Glutamatergic neuron (in vitro differentiated cells): ENCODE data around the gene MAK. TPM values are rescaled to one million over a fixed set of nuclear protein-coding genes. Genes with fewer than 3 reads are reported as not detected.
A peak's percentile ranks its signal among the peaks of the same experiment; 100 is the strongest.
"Not testable (repeated sequence)": the region's sequence is repeated elsewhere in the genome, so short reads cannot be mapped to it uniquely, and the experiment has no call there.

ENCODE experiments used
- DNase-seq: peaks from one replicate; pipeline ENCODE4 v3.0.0; 2022
- H3K27ac Mint-ChIP-seq: one replicate; pipeline ENCODE4 v1.8.0; 2020; ENCODE audit warnings: mild to moderate bottlenecking, mixed read lengths, inconsistent platforms; ENCODE audit not compliant: unreplicated experiment
- H3K27me3 Mint-ChIP-seq: one replicate; pipeline ENCODE4 v1.8.0; 2020; ENCODE audit warnings: mild to moderate bottlenecking, moderate library complexity, mixed read lengths, inconsistent platforms; ENCODE audit not compliant: unreplicated experiment
- H3K36me3 Mint-ChIP-seq: one replicate; pipeline ENCODE4 v1.8.0; 2020; ENCODE audit warnings: mild to moderate bottlenecking, mixed read lengths, inconsistent platforms; ENCODE audit not compliant: unreplicated experiment
- H3K4me1 Mint-ChIP-seq: one replicate; pipeline ENCODE4 v1.8.0; 2020; ENCODE audit warnings: mild to moderate bottlenecking, low read depth, mixed read lengths, inconsistent platforms; ENCODE audit not compliant: unreplicated experiment
- H3K4me3 Mint-ChIP-seq: one replicate; pipeline ENCODE4 v1.8.0; 2020; ENCODE audit warnings: mild to moderate bottlenecking, mixed read lengths, inconsistent platforms; ENCODE audit not compliant: unreplicated experiment
- H3K9me3 Mint-ChIP-seq: one replicate; pipeline ENCODE4 v1.8.0; 2020; ENCODE audit warnings: mild to moderate bottlenecking, moderate library complexity, mixed read lengths, inconsistent platforms; ENCODE audit not compliant: unreplicated experiment
- CTCF ChIP-seq: fragments of 200-600 bp; sonication (generic); IDR thresholded peaks from one replicate; pipeline ENCODE4 v1.5.0; 2021; ENCODE audit not compliant: partially characterized antibody, unreplicated experiment
- total RNA-seq: library from RNA; stranded (reverse); fragmentation: NEBNext Ultra II Directional; extraction: Animal tissue kit (Norgen Biotek cat#: 25700); gene quantifications from one replicate; pipeline ENCODE4 v1.2.1, GENCODE V29; 2021; ENCODE audit not compliant: unreplicated experiment

MAK gene
- total RNA-seq, 1 donor from 2014 or later, result not detected

GRCh38 chr6:10769419-10769818, 68.9 kb downstream of the MAK start:
- Mint-ChIP-seq H3K9me3 (peaks cover 1% of the 10 kb centered on the region), H3K36me3 (no peaks in the 10 kb centered on the region), H3K27me3 (no peaks in the 10 kb centered on the region), H3K4me1 (no peaks in the 10 kb centered on the region), H3K4me3 (no peak overlapping the region), H3K27ac (no peak overlapping the region)
- no peak for TF ChIP-seq CTCF
- DNase-seq, result no peak

DNA sequence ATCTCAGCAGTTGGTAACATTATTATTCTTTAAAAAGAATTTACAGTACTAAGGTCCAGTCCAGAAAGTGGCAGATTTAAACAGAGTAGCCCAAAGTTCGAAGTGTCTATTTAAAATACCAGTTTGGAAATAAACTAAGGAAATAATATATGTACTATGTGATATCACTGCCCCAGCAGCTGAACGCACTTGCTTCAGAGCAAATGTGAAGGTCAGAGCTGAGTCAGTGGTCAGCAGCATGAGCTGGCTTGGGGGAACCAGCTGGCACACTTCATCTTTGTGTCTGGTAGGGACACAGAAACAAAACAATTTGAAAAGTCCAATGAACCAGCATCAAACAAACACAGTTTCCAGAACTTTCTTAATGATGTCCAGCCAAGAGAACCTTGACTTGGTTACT, 75.3 kb downstream of the MAK start:
- H3K9me3 Mint-ChIP-seq, result peaks cover 4% of the 10 kb centered on the region
- no peaks in the 10 kb centered on the region for H3K36me3 Mint-ChIP-seq
- DNase-seq, result no peak
- H3K4me1 Mint-ChIP-seq, result peaks cover 16% of the 10 kb centered on the region
- no peak for TF ChIP-seq CTCF
- no peak overlapping the region for H3K4me3 Mint-ChIP-seq
- no peaks in the 10 kb centered on the region for H3K27me3 Mint-ChIP-seq
- no peak overlapping the region for H3K27ac Mint-ChIP-seq

DNA sequence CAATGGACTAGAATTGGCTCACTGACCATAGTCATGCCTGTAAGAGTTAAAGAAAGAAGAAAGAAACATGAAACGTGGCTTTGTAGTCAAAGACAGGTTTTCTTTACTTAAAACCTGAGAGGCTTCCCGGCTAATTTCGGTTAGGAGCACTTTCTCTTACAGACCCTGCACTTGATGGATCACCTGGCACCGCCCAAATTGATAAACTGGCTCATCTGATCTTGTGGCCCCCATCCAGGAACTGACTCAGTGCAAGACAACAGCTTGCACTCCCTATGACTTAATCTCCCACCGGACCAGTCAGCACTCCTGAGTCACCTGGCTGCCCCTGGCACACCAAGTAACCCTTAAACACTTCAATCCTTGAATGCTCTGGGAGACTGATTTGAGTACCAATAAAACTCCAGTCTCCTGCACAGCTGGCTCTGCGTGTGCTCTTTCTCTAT, 78.4 kb downstream of the MAK start:
- Mint-ChIP-seq H3K27ac (peak overlapping the region; percentile 69), H3K27me3 (peaks cover 5% of the 10 kb centered on the region), H3K9me3 (peaks cover 6% of the 10 kb centered on the region), H3K4me1 (peaks cover 20% of the 10 kb centered on the region), H3K4me3 (peak overlapping the region; percentile 21), H3K36me3 (no peaks in the 10 kb centered on the region)
- no peak for TF ChIP-seq CTCF
- DNase-seq, result no peak

- Mint-ChIP-seq H3K27ac (peak overlapping the region; percentile 69), H3K4me3 (no peak overlapping the region), H3K36me3 (no peaks in the 10 kb centered on the region), H3K9me3 (peaks cover 6% of the 10 kb centered on the region), H3K27me3 (peaks cover 5% of the 10 kb centered on the region), H3K4me1 (peaks cover 21% of the 10 kb centered on the region)
- no peak for DNase-seq
- TF ChIP-seq CTCF, result peak; percentile 75
Observed at GRCh38 chr6:10759312-10759839, 79.0 kb downstream of the MAK start.

DNA sequence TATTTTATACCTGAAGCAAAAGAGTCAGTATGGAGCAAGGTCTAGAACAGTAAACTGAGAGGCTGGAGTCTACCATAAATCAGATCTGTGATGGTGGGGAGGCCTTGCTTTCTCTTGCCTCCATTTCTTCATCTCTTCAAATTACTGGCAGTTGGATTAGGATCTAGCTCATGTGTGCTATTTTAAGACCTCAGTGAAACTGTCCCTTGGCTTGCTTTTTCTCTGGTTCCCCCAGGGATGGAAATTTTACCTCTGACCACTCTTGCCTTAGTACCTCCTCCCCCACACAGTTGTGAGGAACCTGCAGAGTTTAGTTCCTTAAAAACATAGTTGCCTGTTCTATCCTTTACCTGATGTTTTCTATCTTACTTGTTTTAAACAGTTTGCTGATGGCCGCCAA, 82.3 kb downstream of the MAK start:
- Mint-ChIP-seq H3K27ac (no peak overlapping the region), H3K36me3 (peaks cover 7% of the 10 kb centered on the region), H3K27me3 (peaks cover 5% of the 10 kb centered on the region), H3K4me1 (peaks cover 21% of the 10 kb centered on the region), H3K9me3 (peaks cover 6% of the 10 kb centered on the region), H3K4me3 (no peak overlapping the region)
- no peak for TF ChIP-seq CTCF
- no peak for DNase-seq

DNA sequence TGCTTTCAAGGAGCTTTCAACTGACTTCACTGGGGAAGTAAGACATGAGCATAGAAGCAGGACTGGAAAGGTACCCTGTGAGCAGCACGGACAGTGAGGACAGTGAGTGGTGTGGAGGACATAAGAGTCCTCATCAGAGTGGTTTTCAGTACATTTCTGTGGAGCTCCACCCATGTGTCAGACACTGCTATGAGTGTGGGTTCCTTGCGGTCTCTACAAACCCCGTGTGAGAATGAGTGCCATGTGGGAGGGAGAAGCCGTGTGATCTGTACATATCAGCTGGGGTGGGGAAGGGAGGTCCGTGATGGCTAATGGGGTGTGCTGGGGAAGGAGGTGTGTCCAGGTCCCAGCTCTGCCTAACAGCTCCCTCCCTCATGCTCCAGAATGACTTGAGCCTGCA, 86.6 kb downstream of the MAK start:
- not testable (repeated sequence) for H3K9me3 Mint-ChIP-seq, H3K27me3 Mint-ChIP-seq, H3K4me3 Mint-ChIP-seq, DNase-seq, H3K27ac Mint-ChIP-seq, H3K36me3 Mint-ChIP-seq
- peaks cover 14% of the 10 kb centered on the region for H3K4me1 Mint-ChIP-seq

DNA sequence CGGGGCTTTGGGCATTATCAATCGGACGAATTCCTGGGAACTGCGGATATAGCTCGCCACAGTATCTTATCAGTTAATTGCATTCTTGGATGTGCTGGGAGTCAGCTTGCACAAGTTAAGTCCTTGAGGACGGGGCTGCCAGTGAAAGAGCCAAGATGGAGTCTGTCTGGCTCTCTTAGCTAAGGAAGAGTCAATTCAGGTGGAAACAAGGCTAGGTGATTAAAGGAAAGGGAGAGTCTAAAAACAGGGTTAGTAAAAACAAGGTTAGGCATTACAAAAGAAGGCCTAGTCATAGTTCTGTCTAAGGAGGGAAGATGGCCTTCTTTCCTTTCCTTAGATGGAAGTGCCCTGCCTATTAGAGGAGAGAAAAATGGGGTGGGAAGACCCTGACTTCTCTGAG, 87.8 kb downstream of the MAK start:
- not testable (repeated sequence) for H3K27me3 Mint-ChIP-seq, H3K9me3 Mint-ChIP-seq, DNase-seq, H3K36me3 Mint-ChIP-seq, H3K4me3 Mint-ChIP-seq, H3K27ac Mint-ChIP-seq
- H3K4me1 Mint-ChIP-seq, result peaks cover 16% of the 10 kb centered on the region
